ENCODE measurements around the gene FRAT2. TPM values are rescaled to one million over a fixed set of nuclear protein-coding genes. Genes with fewer than 3 reads are reported as not detected.

FRAT2 gene
- total and polyA plus RNA-seq, 10 of the 15 experiments (the other 5 are each of a cell fraction or from before 2014, with no cell fraction given) = 0.69 to 5.9 (median 3.8) TPM

DNA sequence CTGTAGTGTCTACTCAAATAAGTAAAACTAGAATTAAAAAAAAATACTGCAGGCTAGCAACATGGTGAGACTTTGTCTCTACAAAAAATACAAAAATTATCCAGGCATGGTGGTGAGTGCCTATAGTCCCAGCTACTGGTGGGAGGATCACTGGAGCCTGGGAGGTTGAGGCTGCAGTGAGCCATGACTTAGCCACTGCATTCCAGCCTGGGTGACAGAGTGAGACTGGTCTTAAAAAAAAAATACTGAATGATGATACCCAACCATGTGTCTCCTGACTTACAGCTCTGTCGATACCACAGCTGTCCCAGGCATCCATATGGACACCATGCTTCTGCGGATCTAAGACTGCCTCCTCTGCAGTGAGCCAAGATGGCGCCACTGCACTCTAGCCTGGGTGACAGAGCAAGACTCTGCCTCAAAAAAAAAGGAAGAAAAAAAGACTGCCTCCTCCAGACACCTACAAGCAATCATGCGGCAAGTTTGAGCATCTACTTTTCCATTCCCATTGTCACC lies 23.4 kb downstream of the FRAT2 start:
- intact Hi-C loops (cut with micrococcal nuclease; ENCODE audit: unreplicated experiment) (no loop called here), in situ Hi-C loops (cut with MboI) (no loop called here)
- POLR2A ChIA-PET = no interaction called here
- ATAC-seq (no peak), DNase-seq (ENCODE audit: low read depth, low spot score) (no peak), FAIRE-seq (no peak)
- H3K4me1 ChIP-seq (ENCODE audit: control insufficient read depth, insufficient read depth, low read length) = no peaks in the 10 kb centered on the region
- CTCF ChIA-PET = interaction anchor here (0.6 kb wide), 1 partner anchor 671 kb away, joined by 3 read pairs; no protein-coding TSS in a partner anchor
- H3K36me3 ChIP-seq (ENCODE audit: control insufficient read depth in 2 of 2, insufficient read depth in 2 of 2, low read length in 1 of 2) = no peaks in the 10 kb centered on the region
- H3K9ac ChIP-seq (ENCODE audit: control insufficient read depth, insufficient read depth, low read length) = no peak overlapping the region
- SMC1A ChIA-PET (ENCODE audit: uncharacterized antibody, unreplicated experiment) = no interaction called here
- no peaks in the 10 kb centered on the region for H4K20me1 ChIP-seq (ENCODE audit: control insufficient read depth, insufficient read depth)
- no TSS peak for BruUV-seq (replicated peaks)
- 56% methylated on average over 4 of the region's 4 CpGs for WGBS (ENCODE audit: insufficient coverage, insufficient replicate concordance, low lambda C conversion rate, missing lambda C conversion rate)
- no peak overlapping the region for H3K4me3 ChIP-seq
- RAD21 ChIA-PET (ENCODE audit: unreplicated experiment) = no interaction called here
- H3K9me3 ChIP-seq (replicated peaks; ENCODE audit: control insufficient read depth, insufficient read depth, low read length) = no peaks in the 10 kb centered on the region
- H3K27ac ChIP-seq (ENCODE audit: control insufficient read depth, insufficient read depth) = no peak overlapping the region
- H2AFZ ChIP-seq (ENCODE audit: control insufficient read depth, low read depth, low read length) = no peak overlapping the region
- no peaks in the 10 kb centered on the region; a peak in 1 of 4 replicates for H3K27me3 ChIP-seq (replicated peaks in 1 of 2; ENCODE audit: control insufficient read depth in 2 of 2, insufficient read depth in 2 of 2, low read length in 1 of 2)
- no peak overlapping the region for H3K4me2 ChIP-seq (ENCODE audit: control insufficient read depth, insufficient read depth)
- H3K79me2 ChIP-seq (ENCODE audit: control insufficient read depth, insufficient read depth, low read length) = no peaks in the 10 kb centered on the region
- TF ChIP-seq SUZ12 (IDR thresholded peaks at IDR 0.05; ENCODE audit: unreplicated experiment) (no peak), TCF3 (IDR thresholded peaks at IDR 0.05; ENCODE audit: borderline replicate concordance, insufficient read depth, low read depth, low read length) (no peak), GABPA (IDR thresholded peaks at IDR 0.05; ENCODE audit: low read depth) (no peak), RBBP5 (conservative IDR thresholded peaks at IDR 0.05) (no peak), ATF7 (IDR thresholded peaks at IDR 0.05; ENCODE audit: low read depth) (no peak), ZNF24 (IDR thresholded peaks at IDR 0.05) (no peak), POLR2A (IDR thresholded peaks at IDR 0.05; ENCODE audit: low read depth, low read length) (no peak), POLR2AphosphoS2 (IDR thresholded peaks at IDR 0.05; ENCODE audit: low read depth, low read length) (no peak), NBN (IDR thresholded peaks at IDR 0.05) (no peak), HCFC1 (IDR thresholded peaks at IDR 0.05; ENCODE audit: low read length) (no peak)
- TF ChIP-seq, protein P1, sequence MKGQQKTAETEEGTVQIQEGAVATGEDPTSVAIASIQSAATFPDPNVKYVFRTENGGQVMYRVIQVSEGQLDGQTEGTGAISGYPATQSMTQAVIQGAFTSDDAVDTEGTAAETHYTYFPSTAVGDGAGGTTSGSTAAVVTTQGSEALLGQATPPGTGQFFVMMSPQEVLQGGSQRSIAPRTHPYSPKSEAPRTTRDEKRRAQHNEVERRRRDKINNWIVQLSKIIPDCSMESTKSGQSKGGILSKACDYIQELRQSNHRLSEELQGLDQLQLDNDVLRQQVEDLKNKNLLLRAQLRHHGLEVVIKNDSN (IDR thresholded peaks at IDR 0.05; ENCODE audit: borderline replicate concordance, extremely low read length, insufficient read depth, low read depth, low read length) = no peak
- TF ChIP-seq, protein P2, sequence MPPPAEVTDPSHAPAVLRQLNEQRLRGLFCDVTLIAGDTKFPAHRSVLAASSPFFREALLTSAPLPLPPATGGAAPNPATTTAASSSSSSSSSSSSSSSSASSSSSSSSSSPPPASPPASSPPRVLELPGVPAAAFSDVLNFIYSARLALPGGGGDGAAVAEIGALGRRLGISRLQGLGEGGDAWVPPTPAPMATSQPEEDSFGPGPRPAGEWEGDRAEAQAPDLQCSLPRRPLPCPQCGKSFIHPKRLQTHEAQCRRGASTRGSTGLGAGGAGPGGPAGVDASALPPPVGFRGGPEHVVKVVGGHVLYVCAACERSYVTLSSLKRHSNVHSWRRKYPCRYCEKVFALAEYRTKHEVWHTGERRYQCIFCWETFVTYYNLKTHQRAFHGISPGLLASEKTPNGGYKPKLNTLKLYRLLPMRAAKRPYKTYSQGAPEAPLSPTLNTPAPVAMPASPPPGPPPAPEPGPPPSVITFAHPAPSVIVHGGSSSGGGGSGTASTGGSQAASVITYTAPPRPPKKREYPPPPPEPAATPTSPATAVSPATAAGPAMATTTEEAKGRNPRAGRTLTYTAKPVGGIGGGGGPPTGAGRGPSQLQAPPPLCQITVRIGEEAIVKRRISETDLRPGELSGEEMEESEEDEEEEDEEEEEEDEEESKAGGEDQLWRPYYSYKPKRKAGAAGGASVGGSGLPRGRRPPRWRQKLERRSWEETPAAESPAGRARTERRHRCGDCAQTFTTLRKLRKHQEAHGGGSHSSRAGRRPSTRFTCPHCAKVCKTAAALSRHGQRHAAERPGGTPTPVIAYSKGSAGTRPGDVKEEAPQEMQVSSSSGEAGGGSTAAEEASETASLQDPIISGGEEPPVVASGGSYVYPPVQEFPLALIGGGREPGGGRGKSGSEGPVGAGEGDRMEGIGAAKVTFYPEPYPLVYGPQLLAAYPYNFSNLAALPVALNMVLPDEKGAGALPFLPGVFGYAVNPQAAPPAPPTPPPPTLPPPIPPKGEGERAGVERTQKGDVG (CRISPR knock-in tag; IDR thresholded peaks at IDR 0.05) = no peak
- TF ChIP-seq, protein P3, sequence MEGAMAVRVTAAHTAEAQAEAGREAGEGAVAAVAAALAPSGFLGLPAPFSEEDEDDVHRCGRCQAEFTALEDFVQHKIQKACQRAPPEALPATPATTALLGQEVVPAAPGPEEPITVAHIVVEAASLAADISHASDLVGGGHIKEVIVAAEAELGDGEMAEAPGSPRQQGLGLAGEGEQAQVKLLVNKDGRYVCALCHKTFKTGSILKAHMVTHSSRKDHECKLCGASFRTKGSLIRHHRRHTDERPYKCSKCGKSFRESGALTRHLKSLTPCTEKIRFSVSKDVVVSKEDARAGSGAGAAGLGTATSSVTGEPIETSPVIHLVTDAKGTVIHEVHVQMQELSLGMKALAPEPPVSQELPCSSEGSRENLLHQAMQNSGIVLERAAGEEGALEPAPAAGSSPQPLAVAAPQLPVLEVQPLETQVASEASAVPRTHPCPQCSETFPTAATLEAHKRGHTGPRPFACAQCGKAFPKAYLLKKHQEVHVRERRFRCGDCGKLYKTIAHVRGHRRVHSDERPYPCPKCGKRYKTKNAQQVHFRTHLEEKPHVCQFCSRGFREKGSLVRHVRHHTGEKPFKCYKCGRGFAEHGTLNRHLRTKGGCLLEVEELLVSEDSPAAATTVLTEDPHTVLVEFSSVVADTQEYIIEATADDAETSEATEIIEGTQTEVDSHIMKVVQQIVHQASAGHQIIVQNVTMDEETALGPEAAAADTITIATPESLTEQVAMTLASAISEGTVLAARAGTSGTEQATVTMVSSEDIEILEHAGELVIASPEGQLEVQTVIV (IDR thresholded peaks at IDR 0.05; ENCODE audit: borderline replicate concordance, partially characterized antibody) = no peak
